ENCODE data around the gene CDR2L.

CDR2L gene

GRCh38 chr17:74987418-74987908 is at the start of gene CDR2L:
CDR2L (plus strand) TSS chr17:74987632; CDS start chr17:74988044, 412 bp downstream.
- peak within 1 kb of the TSS; percentile 23 to 92 (median 86) for H3K27ac ChIP-seq
- peak within 1 kb of the TSS; percentile 54 to 85 (median 68) for H3K4me3 ChIP-seq

GRCh38 chr17:74938194-74938950 is 49.1 kb upstream of the CDR2L start:
- H3K27ac ChIP-seq: no peak overlapping the region

GRCh38 chr17:74939534-74939933 is 47.9 kb upstream of the CDR2L start:
- Histone ChIP-seq H3K4me3 (no peak overlapping the region), H3K27ac (no peak overlapping the region)

More at GRCh38 chr17:74938194-74938950, 49.1 kb upstream of the CDR2L start:
- no peak overlapping the region for H3K4me3 ChIP-seq

- Histone ChIP-seq H3K27ac (no peak overlapping the region), H3K4me3 (no peak overlapping the region)
These were observed 46.2 kb upstream of the CDR2L start for GRCh38 chr17:74941128-74941725.

- Histone ChIP-seq H3K27ac (peak overlapping the region in 8 of 21 experiments; percentile 2 to 75 (median 32)), H3K4me3 (no peak overlapping the region)
These were observed 43.5 kb upstream of the CDR2L start for GRCh38 chr17:74943808-74944522.

DNA sequence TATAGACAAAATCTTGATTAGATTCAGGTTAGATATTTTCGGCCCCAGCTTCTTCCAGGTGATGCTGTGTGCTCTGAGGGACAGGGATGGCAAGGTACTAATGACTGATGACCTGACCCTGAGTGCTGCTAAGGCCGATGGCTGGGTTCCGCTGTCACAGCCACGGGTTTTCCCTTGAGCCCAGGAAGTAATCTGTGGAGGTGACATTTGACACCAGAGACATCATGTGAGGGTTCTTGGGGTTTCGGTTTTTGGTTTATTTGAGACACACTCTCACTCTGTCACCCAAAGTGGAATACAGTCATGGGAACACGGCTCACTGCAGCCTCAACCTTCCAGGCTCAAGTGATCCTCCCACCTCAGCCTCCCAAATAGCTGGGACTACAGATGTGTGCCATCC is 41.9 kb upstream of the CDR2L start:
- Histone ChIP-seq H3K4me3 (no peak overlapping the region), H3K27ac (no peak overlapping the region)

- Histone ChIP-seq H3K4me3 (no peak overlapping the region), H3K27ac (no peak overlapping the region)
These were observed 40.8 kb upstream of the CDR2L start for GRCh38 chr17:74946641-74947040.

- Histone ChIP-seq H3K27ac (no peak overlapping the region), H3K4me3 (no peak overlapping the region)
These were observed 40.2 kb upstream of the CDR2L start for GRCh38 chr17:74947041-74947754.

DNA sequence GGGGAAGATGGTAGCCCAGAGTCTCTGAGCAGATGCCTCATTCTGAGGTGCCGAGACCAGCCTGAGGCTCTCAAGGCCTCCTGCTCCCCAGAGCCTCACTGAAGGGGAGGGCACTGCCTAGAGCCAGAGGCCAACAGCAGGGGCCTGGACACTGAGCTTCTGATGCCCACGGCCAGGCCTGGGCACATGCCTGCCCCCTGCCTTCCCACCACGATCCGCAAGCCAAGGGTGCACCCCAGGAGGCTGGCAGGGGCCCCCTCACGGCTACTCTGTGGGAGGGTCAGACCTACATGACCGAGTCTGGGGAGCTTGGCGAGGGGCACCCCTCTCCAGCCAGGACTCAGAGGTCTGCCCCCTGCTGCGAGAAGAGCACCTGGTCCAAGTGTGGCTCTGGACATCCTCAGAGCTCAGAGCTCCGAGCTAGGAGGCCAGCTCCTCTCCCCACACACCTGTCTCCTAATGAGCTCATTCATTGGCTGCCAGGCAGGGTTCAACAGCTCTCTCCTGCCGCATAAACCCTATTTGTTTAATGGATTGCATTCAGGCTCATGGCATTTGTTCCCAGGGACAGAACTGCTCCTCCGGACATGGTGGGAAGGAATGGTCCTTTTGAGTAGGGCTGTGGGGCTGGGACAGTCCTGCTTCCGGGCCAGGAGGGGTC is 37.8 kb upstream of the CDR2L start:
- Histone ChIP-seq H3K27ac (no peak overlapping the region), H3K4me3 (no peak overlapping the region)

DNA sequence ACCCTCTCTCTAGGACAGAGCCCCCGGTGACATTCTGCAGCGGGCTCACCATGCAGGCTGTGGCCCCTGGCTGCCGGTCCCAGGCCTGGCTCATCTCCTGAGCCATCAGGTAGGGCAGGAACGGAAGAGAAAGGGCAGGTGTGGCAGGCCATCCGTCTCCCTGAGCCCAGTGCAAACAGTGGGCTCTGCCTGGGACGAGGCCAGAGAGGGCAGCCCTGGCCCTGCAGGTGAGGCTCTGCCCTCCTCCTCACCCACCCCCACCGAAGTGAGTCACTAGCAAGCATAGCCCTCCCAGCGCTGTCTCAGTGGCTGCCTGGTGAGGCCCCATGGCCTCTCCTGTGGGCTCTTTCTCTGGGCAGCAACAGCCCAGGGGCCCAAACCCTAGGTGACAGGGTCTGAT is 37.2 kb upstream of the CDR2L start:
- H3K27ac ChIP-seq: no peak overlapping the region

DNA sequence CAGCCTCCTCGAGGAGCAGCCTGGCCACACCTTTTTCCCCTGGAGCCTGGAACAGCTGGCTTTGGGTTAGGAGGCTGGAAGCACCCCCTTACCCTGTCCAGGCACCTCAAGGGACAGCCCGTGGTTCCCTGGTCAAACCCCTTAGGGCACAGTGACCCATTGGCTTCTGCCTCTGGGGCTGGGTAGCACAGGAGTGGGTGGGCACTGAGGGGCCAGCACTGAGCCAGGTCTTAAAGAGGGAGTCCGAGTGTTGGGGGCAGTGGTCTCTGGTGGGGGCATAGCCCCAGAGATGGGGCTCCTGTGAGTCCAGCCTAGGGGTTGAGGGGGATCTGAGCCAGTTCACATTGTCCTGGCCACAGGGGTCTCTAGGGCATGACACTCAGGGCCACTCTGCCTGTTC is 36.4 kb upstream of the CDR2L start:
- H3K4me3 ChIP-seq: no peak overlapping the region
- no peak overlapping the region for H3K27ac ChIP-seq

More for the DNA sequence above, 37.2 kb upstream of the CDR2L start:
- no peak overlapping the region for H3K4me3 ChIP-seq

DNA sequence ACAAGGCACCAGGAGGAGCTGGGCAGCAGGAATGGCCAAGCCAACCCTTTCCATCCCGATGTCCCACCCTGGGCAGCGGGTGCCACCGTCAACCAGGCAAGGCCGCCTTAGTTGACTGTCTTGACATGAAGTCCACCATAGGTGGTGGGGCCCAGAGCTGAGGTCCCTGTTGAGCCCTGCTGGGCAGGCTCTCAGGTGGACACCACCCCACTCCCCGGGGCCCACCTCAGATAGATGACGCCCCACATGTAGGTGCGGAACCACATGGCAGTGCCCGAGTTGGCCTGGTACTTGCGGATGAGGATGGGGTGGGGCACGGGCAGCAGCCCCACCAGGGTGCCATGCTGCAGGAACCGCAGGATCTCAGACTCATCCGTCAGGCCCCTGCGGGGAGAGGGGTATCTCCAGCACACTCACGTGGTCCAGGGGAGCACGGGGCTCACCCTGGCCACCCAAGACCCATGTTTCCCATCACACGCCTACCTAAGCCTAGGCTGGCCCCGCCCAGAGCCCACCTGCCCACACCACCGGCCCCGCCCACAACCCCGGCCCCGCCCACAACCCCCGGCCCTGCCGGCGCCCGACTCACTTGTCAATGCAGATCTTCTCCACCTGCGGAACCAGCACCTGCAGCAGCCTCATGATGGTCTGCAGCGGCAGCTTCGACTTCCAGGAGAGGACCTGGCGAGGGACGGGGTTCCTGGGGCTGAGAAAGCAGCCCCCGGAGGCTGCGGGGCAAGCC is 35.6 kb upstream of the CDR2L start:
- Histone ChIP-seq H3K4me3 (no peak overlapping the region), H3K27ac (no peak overlapping the region)

GRCh38 chr17:74952431-74953133 is 34.9 kb upstream of the CDR2L start:
- no peak overlapping the region for H3K27ac ChIP-seq
- H3K4me3 ChIP-seq: no peak overlapping the region

- no peak overlapping the region for H3K4me3 ChIP-seq
- H3K27ac ChIP-seq: no peak overlapping the region
These were observed 34.2 kb upstream of the CDR2L start for GRCh38 chr17:74953134-74953687.

GRCh38 chr17:74954115-74954514 is 33.3 kb upstream of the CDR2L start:
- no peak overlapping the region for H3K4me3 ChIP-seq
- H3K27ac ChIP-seq: no peak overlapping the region

- Histone ChIP-seq H3K4me3 (no peak overlapping the region), H3K27ac (no peak overlapping the region)
These were observed 32.6 kb upstream of the CDR2L start for GRCh38 chr17:74954665-74955421.

DNA sequence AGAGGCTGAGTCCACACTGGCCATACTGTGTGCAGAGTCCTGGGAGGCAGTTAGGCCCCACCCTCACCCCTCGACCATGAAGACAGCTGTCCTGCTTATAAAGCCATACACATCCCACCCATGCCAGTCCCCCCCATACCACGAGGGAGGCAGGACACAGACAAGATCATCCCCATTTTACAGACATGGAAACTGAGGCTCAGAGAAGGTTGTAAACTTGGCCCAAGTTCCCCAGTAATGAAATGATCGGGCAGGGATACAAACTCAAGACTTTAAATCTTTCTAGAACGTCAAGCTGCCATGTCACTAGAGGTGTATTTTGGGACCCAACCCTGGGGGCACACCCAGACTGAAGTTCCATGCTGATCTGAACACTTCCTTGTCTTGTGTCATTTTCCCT is 31.3 kb upstream of the CDR2L start:
- Histone ChIP-seq H3K4me3 (no peak overlapping the region), H3K27ac (no peak overlapping the region)
